ENCODE measurements around the gene OR10A2.

DNA sequence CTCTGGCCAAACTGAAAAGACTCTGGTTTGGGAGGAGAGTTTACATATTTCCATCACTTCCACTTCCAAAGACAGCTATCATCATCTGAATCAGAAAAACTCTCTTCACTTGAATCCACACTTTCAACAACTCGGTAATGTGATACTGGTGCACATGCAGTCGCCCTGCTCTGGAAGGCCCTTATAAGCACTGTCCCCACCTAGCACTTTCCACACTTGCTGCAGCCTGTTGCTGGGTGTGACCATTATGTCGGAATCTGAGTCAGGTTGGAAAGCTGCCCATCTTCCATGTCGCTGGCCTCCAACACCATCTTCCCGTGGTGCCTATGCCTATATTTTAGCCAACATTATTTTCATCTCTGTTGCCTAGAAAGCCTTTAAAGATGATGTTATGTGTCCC is 18.5 kb upstream of the OR10A2 start:
- no peak for TF ChIP-seq POLR2A (IDR thresholded peaks at IDR 0.05; ENCODE audit: low read length)
- TF ChIP-seq GATA1 (IDR thresholded peaks at IDR 0.05; ENCODE audit: low read depth, low read length): no peak
